UCSD-AML1 (cell line): ENCODE measurements around the gene EIF2AK3.

Experiments
- DNase-seq: peaks from one replicate; lab custom pipeline; 2025; ENCODE audit not compliant: unreplicated experiment; lab: John Stamatoyannopoulos, UW

Gene EIF2AK3

GRCh38 chr2:88545118-88545517 lies 82.1 kb downstream of the EIF2AK3 start:
- DNase-seq: no peak

GRCh38 chr2:88543541-88544057 lies 83.7 kb downstream of the EIF2AK3 start:
- no peak for DNase-seq

GRCh38 chr2:88542668-88543067 lies 84.6 kb downstream of the EIF2AK3 start:
- DNase-seq: no peak

- no peak for DNase-seq
Observed at GRCh38 chr2:88540346-88540745, 86.9 kb downstream of the EIF2AK3 start.

GRCh38 chr2:88538362-88538917 lies 88.8 kb downstream of the EIF2AK3 start:
- DNase-seq: no peak

- DNase-seq: no peak
Observed at GRCh38 chr2:88537640-88538039, 89.6 kb downstream of the EIF2AK3 start.

- DNase-seq: no peak
Observed at GRCh38 chr2:88530081-88530480, 97.2 kb downstream of the EIF2AK3 start.

GRCh38 chr2:88521445-88522073 lies 105.7 kb downstream of the EIF2AK3 start:
- no peak for DNase-seq

- DNase-seq: no peak
Observed at GRCh38 chr2:88517759-88518201, 109.5 kb downstream of the EIF2AK3 start.
